ENCODE results near the gene AKR1C2.
"Not testable (repeated sequence)": the region's sequence is repeated elsewhere in the genome, so short reads cannot be mapped to it uniquely, and the experiment has no call there.

DNA sequence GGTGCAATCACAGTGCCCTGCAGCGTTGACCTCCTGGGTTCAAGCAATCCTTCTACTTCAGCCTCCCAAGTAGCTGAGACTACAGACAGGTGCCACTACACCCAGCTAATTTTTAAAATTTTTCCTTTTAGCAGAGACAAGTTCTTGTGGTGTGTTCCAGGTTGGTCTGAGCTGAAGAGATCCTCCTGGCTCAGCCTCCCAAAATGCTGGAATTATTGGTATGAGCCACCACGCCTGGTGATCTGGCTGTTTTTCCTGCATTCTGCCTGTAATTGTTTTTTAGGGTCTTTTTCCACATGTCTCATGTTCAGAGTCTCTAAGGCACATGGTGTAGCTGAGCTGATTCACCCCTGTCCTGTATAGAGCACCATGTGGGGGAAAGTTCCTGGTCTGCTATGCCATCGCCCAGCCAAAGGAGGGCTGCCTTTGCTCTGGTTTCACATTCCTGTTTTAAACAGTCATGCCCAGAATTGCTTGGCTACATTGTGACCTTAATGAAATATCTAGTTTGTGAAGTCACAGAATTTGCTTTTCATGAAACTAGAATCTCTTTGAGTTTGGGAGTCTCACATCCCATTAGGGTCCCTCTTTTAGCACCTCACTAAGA lies 15.1 kb upstream of the AKR1C2 start:
- TF ChIP-seq, protein P1, sequence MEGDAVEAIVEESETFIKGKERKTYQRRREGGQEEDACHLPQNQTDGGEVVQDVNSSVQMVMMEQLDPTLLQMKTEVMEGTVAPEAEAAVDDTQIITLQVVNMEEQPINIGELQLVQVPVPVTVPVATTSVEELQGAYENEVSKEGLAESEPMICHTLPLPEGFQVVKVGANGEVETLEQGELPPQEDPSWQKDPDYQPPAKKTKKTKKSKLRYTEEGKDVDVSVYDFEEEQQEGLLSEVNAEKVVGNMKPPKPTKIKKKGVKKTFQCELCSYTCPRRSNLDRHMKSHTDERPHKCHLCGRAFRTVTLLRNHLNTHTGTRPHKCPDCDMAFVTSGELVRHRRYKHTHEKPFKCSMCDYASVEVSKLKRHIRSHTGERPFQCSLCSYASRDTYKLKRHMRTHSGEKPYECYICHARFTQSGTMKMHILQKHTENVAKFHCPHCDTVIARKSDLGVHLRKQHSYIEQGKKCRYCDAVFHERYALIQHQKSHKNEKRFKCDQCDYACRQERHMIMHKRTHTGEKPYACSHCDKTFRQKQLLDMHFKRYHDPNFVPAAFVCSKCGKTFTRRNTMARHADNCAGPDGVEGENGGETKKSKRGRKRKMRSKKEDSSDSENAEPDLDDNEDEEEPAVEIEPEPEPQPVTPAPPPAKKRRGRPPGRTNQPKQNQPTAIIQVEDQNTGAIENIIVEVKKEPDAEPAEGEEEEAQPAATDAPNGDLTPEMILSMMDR (conservative IDR thresholded peaks at IDR 0.05): not testable (repeated sequence)
- TF ChIP-seq EZH2 (IDR thresholded peaks at IDR 0.05; ENCODE audit: low read depth): not testable (repeated sequence)
